ENCODE results near the gene ARL8B. TPM values are rescaled to one million over a fixed set of nuclear protein-coding genes. Genes with fewer than 3 reads are reported as not detected.

The ARL8B gene
- total and polyA plus RNA-seq, 2 donors (not counting 1 experiment from before 2014, with no cell fraction given) = 14.5 to 67.3 TPM

- H3K9ac ChIP-seq (ENCODE audit: low read length) = no peak overlapping the region
- H3K27ac ChIP-seq (ENCODE audit: low read length in 2 of 2) = peak overlapping the region; percentile 66 to 94
- H3K4me3 ChIP-seq (ENCODE audit: control extremely low read depth in 1 of 5, extremely low read depth in 1 of 5, insufficient read depth in 1 of 5, low read depth in 2 of 5, low read length in 4 of 5) = peak overlapping the region in 1 of 5 experiments; percentile 6
- Mint-ChIP-seq H3K27ac (peak overlapping the region; percentile 32), H3K4me1 (peaks cover 72% of the 10 kb centered on the region), H3K27me3 (no peaks in the 10 kb centered on the region), H3K4me3 (peak overlapping the region; percentile 24), H3K9me3 (ENCODE audit: insufficient read depth) (peaks cover 3% of the 10 kb centered on the region)
- peaks cover 41 to 46% of the 10 kb centered on the region in 2 donors for H3K4me1 ChIP-seq (ENCODE audit: control insufficient read depth in 2 of 2, insufficient read depth in 2 of 2, low read length in 2 of 2)
- ChIA-PET POLR2A (interaction anchor here (0.8 to 0.9 kb wide), 2 partner anchors 58 to 128 kb away, joined by 3 to 4 read pairs; no protein-coding TSS in a partner anchor), CTCF (interaction anchor here (0.8 to 2.7 kb wide), 16 partner anchors 9 to 169 kb away, joined by 3 to 17 read pairs (median 4); partner anchors contain the start of gene EDEM1)
- H3K4me2 ChIP-seq (replicated peaks; ENCODE audit: low read depth, low read length, poor library complexity, severe bottlenecking) = peak overlapping the region; percentile 54
- H3K9me3 ChIP-seq (ENCODE audit: control extremely low read depth in 1 of 3, control insufficient read depth in 2 of 3, insufficient read depth in 1 of 3, low read length in 2 of 3) = peaks cover 0 to 9% (median 3%) of the 10 kb centered on the region in 3 donors
- intact Hi-C loops (cut with micrococcal nuclease) = loop anchor here (1.0 to 5.0 kb wide), 5 partner anchors 15 to 290 kb away; partner anchors contain the start of genes ARL8B and EDEM1
- peaks cover 39% of the 10 kb centered on the region for H4K20me1 ChIP-seq (ENCODE audit: control insufficient read depth, insufficient read depth, low read length, poor library complexity, severe bottlenecking)
- DNase-seq (peak; percentile 60), ATAC-seq (ENCODE audit: low read depth) (peak; percentile 35)
- TF ChIP-seq CTCF (IDR thresholded peaks at IDR 0.05) (peak; percentile 17), EZH2 (IDR thresholded peaks at IDR 0.05; ENCODE audit: borderline replicate concordance, insufficient read depth, low read depth, low read length, poor library complexity, severe bottlenecking) (no peak)
- H3K27me3 ChIP-seq (replicated peaks in 1 of 4; ENCODE audit: control extremely low read depth in 1 of 4, control insufficient read depth in 3 of 4, insufficient read depth in 4 of 4, low read length in 3 of 4) = no peaks in the 10 kb centered on the region
- peak overlapping the region; percentile 17 for H2AFZ ChIP-seq (ENCODE audit: insufficient read depth, low read depth, low read length, poor library complexity, severe bottlenecking)
- peaks cover 94% of the 10 kb centered on the region for H3K79me2 ChIP-seq (ENCODE audit: control insufficient read depth, insufficient read depth, low read length)
- no CpG with 5 or more reads among the region's 2 CpGs for WGBS (ENCODE audit: insufficient coverage)
- H3K36me3 ChIP-seq (replicated peaks in 1 of 2; ENCODE audit: control extremely low read depth in 1 of 2, control insufficient read depth in 1 of 2, extremely low read depth in 1 of 2, insufficient read depth in 2 of 2, low read length in 1 of 2) = peaks cover 0 to 7% of the 10 kb centered on the region in 2 experiments
Measured at GRCh38 chr3:5136919-5137429, 14.9 kb downstream of the ARL8B start.
